ENCODE data around the gene MYO9A. TPM values are rescaled to one million over a fixed set of nuclear protein-coding genes. Genes with fewer than 3 reads are reported as not detected.
A peak's percentile ranks its signal among the peaks of the same experiment; 100 is the strongest.
"Not testable (repeated sequence)": the region's sequence is repeated elsewhere in the genome, so short reads cannot be mapped to it uniquely, and the experiment has no call there.

MYO9A gene
- total RNA-seq, 1 experiment from 2014 or later, result 142 TPM

DNA sequence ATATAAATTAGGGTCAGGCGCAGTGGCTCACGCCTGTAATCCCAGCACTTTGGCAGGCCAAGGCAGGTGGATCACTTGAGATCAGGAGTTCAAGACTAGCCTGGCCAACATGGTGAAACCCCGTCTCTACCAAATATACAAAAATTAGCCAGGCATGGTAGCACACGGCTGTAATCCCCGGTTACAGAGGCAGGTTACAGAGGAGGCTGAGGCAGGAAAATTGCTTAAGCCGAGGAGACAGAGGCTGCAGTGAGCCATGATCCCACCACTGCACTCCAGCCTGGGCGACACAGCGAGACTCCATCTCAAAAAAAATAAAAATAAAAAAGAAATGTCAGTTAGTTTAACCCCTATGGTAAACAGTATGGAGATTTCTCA is 46.5 kb downstream of the MYO9A start:
- H4K20me1 ChIP-seq (ENCODE audit: insufficient read depth, low read depth, low read length); H3K27me3 ChIP-seq (ENCODE audit: low read length); H2AFZ ChIP-seq (ENCODE audit: low read length); H3K9me2 ChIP-seq (replicated peaks; ENCODE audit: insufficient read depth, low read length); H3K36me3 ChIP-seq (ENCODE audit: insufficient read depth, low read length); H3K9me3 ChIP-seq (ENCODE audit: low read length): not testable (repeated sequence)
- H3K4me2 ChIP-seq (ENCODE audit: low read depth, low read length, poor library complexity, severe bottlenecking), result peak overlapping the region; percentile 58
- H3K4me1 ChIP-seq (ENCODE audit: low read length), result peaks cover 75% of the 10 kb centered on the region
- peak overlapping the region; percentile 36 for H3K4me3 ChIP-seq (ENCODE audit: low read length)
- H3K9ac ChIP-seq (ENCODE audit: low read length), result peak overlapping the region; percentile 65
- H3K79me2 ChIP-seq (ENCODE audit: low read length), result peaks cover 88% of the 10 kb centered on the region
- peak; percentile 72 for DNase-seq
- H3K27ac ChIP-seq (ENCODE audit: low read length), result peak overlapping the region; percentile 98

- no peak overlapping the region for H2AFZ ChIP-seq (ENCODE audit: low read length)
- H3K36me3 ChIP-seq (ENCODE audit: insufficient read depth, low read length), result peaks cover 5% of the 10 kb centered on the region; the same call in 1 of the 2 replicates
- peak overlapping the region; percentile 65 for H3K9ac ChIP-seq (ENCODE audit: low read length)
- peak overlapping the region; percentile 58 for H3K4me2 ChIP-seq (ENCODE audit: low read depth, low read length, poor library complexity, severe bottlenecking)
- H3K9me3 ChIP-seq (ENCODE audit: low read length), result no peaks in the 10 kb centered on the region
- no peaks in the 10 kb centered on the region for H4K20me1 ChIP-seq (ENCODE audit: insufficient read depth, low read depth, low read length)
- peak; percentile 89 for DNase-seq
- peaks cover 70% of the 10 kb centered on the region for H3K4me1 ChIP-seq (ENCODE audit: low read length)
- peak overlapping the region; percentile 98 for H3K27ac ChIP-seq (ENCODE audit: low read length)
- H3K9me2 ChIP-seq (replicated peaks; ENCODE audit: insufficient read depth, low read length), result no peaks in the 10 kb centered on the region
- peaks cover 88% of the 10 kb centered on the region for H3K79me2 ChIP-seq (ENCODE audit: low read length)
- no peaks in the 10 kb centered on the region for H3K27me3 ChIP-seq (ENCODE audit: low read length)
- peak overlapping the region; percentile 36 for H3K4me3 ChIP-seq (ENCODE audit: low read length)
Measured at GRCh38 chr15:72070817-72071447, 47.0 kb downstream of the MYO9A start.

DNA sequence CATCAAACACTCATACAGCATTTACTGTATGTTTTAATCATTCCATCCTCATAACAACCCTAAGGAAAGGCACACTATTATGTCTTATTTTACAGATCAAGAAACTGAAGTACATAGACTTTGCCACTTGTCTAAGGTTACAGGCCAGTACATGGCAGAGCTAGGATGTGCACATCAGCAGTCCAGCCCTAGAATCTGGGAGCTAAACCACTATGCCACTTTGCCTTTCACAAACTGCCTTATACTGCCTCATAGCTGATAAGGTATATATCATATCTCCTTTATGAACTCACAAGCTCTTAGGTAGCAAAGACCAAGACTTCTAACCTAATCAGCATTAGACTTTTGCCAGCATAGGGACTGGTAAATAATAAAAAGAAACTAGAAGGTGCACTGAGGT is 49.1 kb downstream of the MYO9A start:
- Histone ChIP-seq H3K4me3 (ENCODE audit: low read length) (no peak overlapping the region), H3K36me3 (ENCODE audit: insufficient read depth, low read length) (peaks cover 5% of the 10 kb centered on the region), H3K9me3 (ENCODE audit: low read length) (no peaks in the 10 kb centered on the region), H3K27me3 (ENCODE audit: low read length) (no peaks in the 10 kb centered on the region), H2AFZ (ENCODE audit: low read length) (no peak overlapping the region), H3K9me2 (replicated peaks; ENCODE audit: insufficient read depth, low read length) (no peaks in the 10 kb centered on the region), H3K9ac (ENCODE audit: low read length) (no peak overlapping the region), H3K4me2 (ENCODE audit: low read depth, low read length, poor library complexity, severe bottlenecking) (no peak overlapping the region), H3K79me2 (ENCODE audit: low read length) (peaks cover 88% of the 10 kb centered on the region), H4K20me1 (ENCODE audit: insufficient read depth, low read depth, low read length) (no peaks in the 10 kb centered on the region), H3K4me1 (ENCODE audit: low read length) (peaks cover 67% of the 10 kb centered on the region), H3K27ac (ENCODE audit: low read length) (peak overlapping the region; percentile 98)
- peak; percentile 64 for DNase-seq

DNA sequence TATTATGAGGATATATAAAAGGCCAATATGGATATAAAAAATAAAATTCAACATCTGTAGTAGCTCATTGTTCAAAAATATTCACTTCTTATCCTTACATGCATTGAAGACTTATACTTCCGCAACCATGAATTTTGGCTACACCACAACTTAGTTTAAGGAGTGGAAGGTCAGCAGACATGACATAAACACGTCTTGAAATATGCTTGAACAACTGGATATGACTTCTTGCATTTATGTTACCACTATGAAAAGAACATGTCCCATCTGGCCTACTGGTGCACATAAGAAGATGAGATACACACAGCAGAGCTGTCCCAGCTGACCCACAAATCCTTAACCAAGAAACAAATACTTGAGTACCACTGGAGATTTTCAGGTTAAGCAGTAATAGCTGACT is 52.1 kb downstream of the MYO9A start:
- Histone ChIP-seq H3K9me3 (ENCODE audit: low read length) (no peaks in the 10 kb centered on the region), H3K27me3 (ENCODE audit: low read length) (no peaks in the 10 kb centered on the region), H3K79me2 (ENCODE audit: low read length) (peaks cover 96% of the 10 kb centered on the region), H3K27ac (ENCODE audit: low read length) (no peak overlapping the region), H3K4me3 (ENCODE audit: low read length) (no peak overlapping the region), H4K20me1 (ENCODE audit: insufficient read depth, low read depth, low read length) (no peaks in the 10 kb centered on the region), H3K4me2 (ENCODE audit: low read depth, low read length, poor library complexity, severe bottlenecking) (no peak overlapping the region), H3K4me1 (ENCODE audit: low read length) (peaks cover 60% of the 10 kb centered on the region), H3K36me3 (ENCODE audit: insufficient read depth, low read length) (peaks cover 19% of the 10 kb centered on the region), H3K9me2 (replicated peaks; ENCODE audit: insufficient read depth, low read length) (no peaks in the 10 kb centered on the region), H2AFZ (ENCODE audit: low read length) (no peak overlapping the region), H3K9ac (ENCODE audit: low read length) (no peak overlapping the region)
- no peak for DNase-seq

- H3K9ac ChIP-seq (ENCODE audit: low read length), result no peak overlapping the region
- peaks cover 89% of the 10 kb centered on the region for H3K79me2 ChIP-seq (ENCODE audit: low read length)
- no peaks in the 10 kb centered on the region for H3K27me3 ChIP-seq (ENCODE audit: low read length)
- H3K27ac ChIP-seq (ENCODE audit: low read length), result peak overlapping the region; percentile 35
- no peak for DNase-seq
- no peak overlapping the region for H3K4me2 ChIP-seq (ENCODE audit: low read depth, low read length, poor library complexity, severe bottlenecking)
- H3K4me3 ChIP-seq (ENCODE audit: low read length), result no peak overlapping the region
- no peaks in the 10 kb centered on the region for H3K9me3 ChIP-seq (ENCODE audit: low read length)
- H2AFZ ChIP-seq (ENCODE audit: low read length), result no peak overlapping the region
- H3K4me1 ChIP-seq (ENCODE audit: low read length), result peaks cover 55% of the 10 kb centered on the region
- H3K9me2 ChIP-seq (replicated peaks; ENCODE audit: insufficient read depth, low read length), result no peaks in the 10 kb centered on the region
- H4K20me1 ChIP-seq (ENCODE audit: insufficient read depth, low read depth, low read length), result no peaks in the 10 kb centered on the region
- H3K36me3 ChIP-seq (ENCODE audit: insufficient read depth, low read length), result peaks cover 19% of the 10 kb centered on the region
Measured at GRCh38 chr15:72063186-72063585, 54.8 kb downstream of the MYO9A start.

DNA sequence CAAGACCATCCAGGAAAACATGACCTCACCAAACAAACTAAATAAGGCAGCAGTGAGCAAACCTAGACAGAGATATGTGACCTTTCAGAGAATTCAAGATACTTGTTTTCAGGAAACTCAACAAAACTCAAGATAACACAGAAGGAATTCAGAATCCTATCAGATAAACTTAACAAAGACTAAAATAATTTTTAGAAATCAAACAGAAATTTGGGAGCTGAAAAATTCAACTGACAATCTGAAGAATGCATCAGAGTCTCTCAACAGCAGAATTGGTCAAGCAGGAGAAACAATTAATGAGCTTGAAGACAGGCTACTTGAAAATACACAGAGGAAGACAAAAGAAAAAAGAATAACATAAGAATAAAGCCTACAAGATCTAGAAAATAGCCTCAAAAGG is 55.6 kb downstream of the MYO9A start:
- Histone ChIP-seq H3K79me2 (ENCODE audit: low read length) (peaks cover 89% of the 10 kb centered on the region), H3K4me3 (ENCODE audit: low read length) (no peak overlapping the region), H3K9me3 (ENCODE audit: low read length) (no peaks in the 10 kb centered on the region), H3K9ac (ENCODE audit: low read length) (no peak overlapping the region), H4K20me1 (ENCODE audit: insufficient read depth, low read depth, low read length) (no peaks in the 10 kb centered on the region), H3K4me2 (ENCODE audit: low read depth, low read length, poor library complexity, severe bottlenecking) (no peak overlapping the region), H2AFZ (ENCODE audit: low read length) (no peak overlapping the region), H3K4me1 (ENCODE audit: low read length) (peaks cover 55% of the 10 kb centered on the region), H3K36me3 (ENCODE audit: insufficient read depth, low read length) (peaks cover 21% of the 10 kb centered on the region), H3K27ac (ENCODE audit: low read length) (no peak overlapping the region), H3K9me2 (replicated peaks; ENCODE audit: insufficient read depth, low read length) (no peaks in the 10 kb centered on the region), H3K27me3 (ENCODE audit: low read length) (no peaks in the 10 kb centered on the region)
- DNase-seq, result no peak

DNA sequence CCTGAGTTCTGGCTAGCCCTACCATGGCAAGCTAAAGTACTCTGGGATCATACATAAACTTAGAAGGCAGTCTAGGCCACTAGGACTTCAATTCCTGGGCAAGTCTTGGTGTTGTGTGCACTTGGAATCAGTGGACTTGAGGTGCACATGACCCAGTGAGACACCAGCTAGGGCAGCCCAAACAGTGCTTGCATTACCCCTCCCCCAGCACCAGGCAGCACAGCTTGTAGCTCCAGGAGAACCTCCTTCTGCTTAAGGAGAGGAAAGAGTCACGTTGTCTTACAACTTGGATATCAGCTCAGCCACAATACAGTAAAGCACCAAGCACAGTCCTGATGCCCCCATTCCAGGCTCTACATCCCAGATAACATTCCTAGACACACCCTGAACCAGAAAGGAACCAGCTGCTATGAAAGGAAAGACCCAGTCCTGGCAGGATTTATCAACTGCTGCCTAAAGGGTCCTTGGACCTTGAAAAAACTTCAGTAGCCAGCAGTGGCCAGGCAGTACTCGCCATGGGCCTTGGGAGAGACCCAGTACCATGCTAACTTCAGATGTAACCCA is 57.2 kb downstream of the MYO9A start:
- no peak overlapping the region for H3K4me3 ChIP-seq (ENCODE audit: low read length)
- H3K27me3 ChIP-seq (ENCODE audit: low read length), result no peaks in the 10 kb centered on the region
- H3K4me2 ChIP-seq (ENCODE audit: low read depth, low read length, poor library complexity, severe bottlenecking), result no peak overlapping the region
- H3K9me2 ChIP-seq (replicated peaks; ENCODE audit: insufficient read depth, low read length), result no peaks in the 10 kb centered on the region
- no peak overlapping the region for H2AFZ ChIP-seq (ENCODE audit: low read length)
- DNase-seq, result no peak
- peaks cover 55% of the 10 kb centered on the region for H3K4me1 ChIP-seq (ENCODE audit: low read length)
- peaks cover 17% of the 10 kb centered on the region for H3K36me3 ChIP-seq (ENCODE audit: insufficient read depth, low read length)
- H4K20me1 ChIP-seq (ENCODE audit: insufficient read depth, low read depth, low read length), result no peaks in the 10 kb centered on the region
- H3K79me2 ChIP-seq (ENCODE audit: low read length), result peaks cover 92% of the 10 kb centered on the region
- H3K27ac ChIP-seq (ENCODE audit: low read length), result peak overlapping the region; percentile 43
- H3K9me3 ChIP-seq (ENCODE audit: low read length), result no peaks in the 10 kb centered on the region
- H3K9ac ChIP-seq (ENCODE audit: low read length), result no peak overlapping the region; the same call in 1 of the 2 replicates

- H3K27me3 ChIP-seq (ENCODE audit: low read length), result no peaks in the 10 kb centered on the region
- DNase-seq, result no peak
- H4K20me1 ChIP-seq (ENCODE audit: insufficient read depth, low read depth, low read length), result no peaks in the 10 kb centered on the region
- H3K4me1 ChIP-seq (ENCODE audit: low read length), result peaks cover 41% of the 10 kb centered on the region
- peak overlapping the region; percentile 35; the same call in 1 of the 2 replicates for H3K27ac ChIP-seq (ENCODE audit: low read length)
- H3K36me3 ChIP-seq (ENCODE audit: insufficient read depth, low read length), result peaks cover 20% of the 10 kb centered on the region
- no peaks in the 10 kb centered on the region for H3K9me3 ChIP-seq (ENCODE audit: low read length)
- H3K9me2 ChIP-seq (replicated peaks; ENCODE audit: insufficient read depth, low read length), result no peaks in the 10 kb centered on the region
- no peak overlapping the region for H3K4me3 ChIP-seq (ENCODE audit: low read length)
- H3K9ac ChIP-seq (ENCODE audit: low read length), result no peak overlapping the region
- H3K4me2 ChIP-seq (ENCODE audit: low read depth, low read length, poor library complexity, severe bottlenecking), result no peak overlapping the region
- H2AFZ ChIP-seq (ENCODE audit: low read length), result no peak overlapping the region
- H3K79me2 ChIP-seq (ENCODE audit: low read length), result peaks cover 92% of the 10 kb centered on the region
Measured at GRCh38 chr15:72058585-72058984, 59.4 kb downstream of the MYO9A start.
